Heart left ventricle (tissue), 16 donors: ENCODE results near the gene CCR2. TPM values are rescaled to one million over a fixed set of nuclear protein-coding genes. Genes with fewer than 3 reads are reported as not detected.

ENCODE experiments used
- ATAC-seq, 4 donors: fragments of 200-7000 bp; cut with Tn5 transposase; one replicate each; pipeline ENCODE4 v1.9.1; 2020 to 2022; ENCODE audit warnings: moderate library complexity in 4 of 4, mild to moderate bottlenecking in 3 of 4, moderate number of reproducible peaks in 1 of 4
- DNase-seq, 5 donors: peaks; one replicate each; pipeline ENCODE4 v3.0.0-alpha.2; 2020
- H3K27ac ChIP-seq, 12 donors: fragments of 200-600 bp; sonication (generic) in 4 of 12; one replicate each; pipeline versions ENCODE4 v1.5.0 to v1.8.0; 2016 to 2022; ENCODE audit warnings: mild to moderate bottlenecking in 2 of 12
- H3K27me3 ChIP-seq, 9 donors: fragments of 200-600 bp; sonication (generic) in 2 of 9; one replicate each; pipeline versions ENCODE4 v1.5.1 to v1.8.0; 2016 to 2022; ENCODE audit warnings: mild to moderate bottlenecking in 3 of 9
- H3K36me3 ChIP-seq, 9 donors: fragments of 200-600 bp; sonication (generic) in 2 of 9; one replicate each; pipeline versions ENCODE4 v1.5.0 to v1.8.0; 2018 to 2022; ENCODE audit warnings: mild to moderate bottlenecking in 2 of 9
- H3K4me1 ChIP-seq, 12 donors: fragments of 200-600 bp; sonication (generic) in 4 of 12; one replicate each; pipeline versions ENCODE4 v1.5.0 to v1.8.0; 2016 to 2022; ENCODE audit warnings: mild to moderate bottlenecking in 3 of 12
- H3K4me3 ChIP-seq, 12 donors: fragments of 200-600 bp; sonication (generic) in 4 of 12; one replicate each; pipeline versions ENCODE4 v1.5.0 to v1.8.0; 2017 to 2022; ENCODE audit warnings: mild to moderate bottlenecking in 9 of 12, moderate library complexity in 4 of 12
- H3K9me3 ChIP-seq, 12 donors: fragments of 200-600 bp; sonication (generic) in 4 of 12; one replicate each; pipeline versions ENCODE4 v1.5.0 to v1.8.0; 2016 to 2022; ENCODE audit warnings: mild to moderate bottlenecking in 1 of 12
- POLR2A ChIP-seq, 2 donors: fragments of 450-650 bp; IDR thresholded peaks; one replicate each; pipeline ENCODE4 v1.6.1; 2017; ENCODE audit warnings: antibody characterized with exemption in 2 of 2, mild to moderate bottlenecking in 2 of 2, moderate library complexity in 2 of 2
- WGBS, 4 donors: extraction: QIAGEN DNeasy Blood & Tissue Kit in 2 of 4; methylation state at CpG; one replicate each; pipeline versions ENCODE4 v1.1.5 to v1.1.7; 2013 to 2018; 5-methylcytosine and 5-hydroxymethylcytosine counted together
- intact Hi-C, 10 donors: fragments of 100-400 bp; cut with DNase I; formaldehyde crosslinking; loops; one replicate each; pipeline versions ENCODE4 v1.11.1 to v1.14.2; 2022
- polyA plus RNA-seq, 2 donors: library from polyadenylated mRNA; stranded (reverse); fragments of 200-250 nt; gene quantifications; one replicate each; pipeline ENCODE4 v1.2.3, GENCODE V29; 2013
- total RNA-seq, 9 donors: library from RNA; depleted of rRNA in 2 of 9; stranded (reverse); fragments of >200 nt in 2 of 9; fragmentation: NEBNext Ultra II Directional in 3 of 9; extraction: Animal tissue kit (Norgen Biotek cat#: 25700) in 3 of 9; gene quantifications; one replicate each; pipeline versions ENCODE4 v1.1.0 to v1.2.4, GENCODE V29; 2016 to 2023
- TF ChIP-seq, protein P1 (sequence below), 12 donors: fragments of 200-600 bp; sonication (generic) in 4 of 12; IDR thresholded peaks; one replicate each; pipeline versions ENCODE4 v1.5.0 to v1.8.0; 2018 to 2022; ENCODE audit warnings: antibody characterized with exemption in 12 of 12, mild to moderate bottlenecking in 5 of 12
- donor health status: ischemic (EF 13 %, LVEDD 7.1; RV severe dilation, severe dysfunction).
- donor health status: healthy with polysubstance abuse.
- donor health status: DM: no; HTN: yes; CAD: no.
- donor health status: DM: no; HTN: no; CAD: no.
- donor health status: ischemic (EF 25% LVEDD 6.9; RV normal size, moderate dysfunction).
- donor health status: ischemic (EF 25% LVEDD 5.7; RV mildly dilated, moderate dysfunction).
- donor health status: healthy.
- donor health status: DM: yes; HTN: yes; CAD: no.
- donor health status: ischemic (EF 35%, LVEDD 5.7; RV mildly dilated, moderate dysfunction).
- donor health status: nonischemic (EF 11% LVEDD 7.7; RV severe dilation, severe dysfunction).
- donor health status: DM: yes; HTN: yes; CAD: no.
- donor health status: PGD.
- donor health status: ischemic (EF 29% LVEDD 5.4; RV normal size, mild dysfunction).
- donor health status: nonischemic (EF 23%, LVEDD 6.1; RV moderate dilation, normal function).

Gene CCR2
- total and polyA plus RNA-seq, 11 donors, result 0.23 to 10.5 (median 0.93) TPM

DNA sequence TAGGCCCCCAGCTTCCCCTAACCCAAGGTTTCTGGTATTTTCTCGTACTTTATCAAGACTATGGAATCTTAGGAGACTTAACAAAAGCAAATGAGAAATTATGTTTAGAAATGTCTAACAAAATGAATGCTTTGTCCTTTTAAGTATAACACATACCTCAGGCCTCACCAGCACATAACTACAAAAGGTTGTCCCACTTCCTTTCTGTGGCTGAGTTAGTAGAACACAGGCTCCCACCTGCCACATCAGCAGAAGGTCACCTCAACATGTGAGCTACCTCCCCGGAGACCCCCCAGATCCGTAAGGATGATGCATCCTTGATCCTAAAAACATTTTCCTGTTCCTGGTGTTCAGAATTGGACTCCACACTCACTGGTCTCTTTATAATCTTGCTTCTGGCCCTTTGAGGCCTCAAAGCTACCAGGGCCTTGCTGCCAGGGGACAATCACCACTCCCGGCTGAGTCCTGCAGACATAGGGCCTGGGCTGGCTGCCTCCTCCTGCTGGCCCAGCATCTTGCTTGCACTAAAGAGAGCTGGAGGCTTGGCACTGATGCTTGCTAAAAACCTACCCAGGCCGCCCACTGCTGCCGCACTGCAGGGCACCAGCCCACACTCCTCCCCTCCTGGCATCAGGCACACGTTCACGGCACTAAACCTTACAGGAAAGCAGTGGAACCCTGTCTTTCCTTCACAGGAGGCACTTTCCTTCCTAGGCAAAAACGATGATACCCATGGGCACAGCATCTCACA, 56.0 kb downstream of the CCR2 start:
- TF ChIP-seq, protein P1, sequence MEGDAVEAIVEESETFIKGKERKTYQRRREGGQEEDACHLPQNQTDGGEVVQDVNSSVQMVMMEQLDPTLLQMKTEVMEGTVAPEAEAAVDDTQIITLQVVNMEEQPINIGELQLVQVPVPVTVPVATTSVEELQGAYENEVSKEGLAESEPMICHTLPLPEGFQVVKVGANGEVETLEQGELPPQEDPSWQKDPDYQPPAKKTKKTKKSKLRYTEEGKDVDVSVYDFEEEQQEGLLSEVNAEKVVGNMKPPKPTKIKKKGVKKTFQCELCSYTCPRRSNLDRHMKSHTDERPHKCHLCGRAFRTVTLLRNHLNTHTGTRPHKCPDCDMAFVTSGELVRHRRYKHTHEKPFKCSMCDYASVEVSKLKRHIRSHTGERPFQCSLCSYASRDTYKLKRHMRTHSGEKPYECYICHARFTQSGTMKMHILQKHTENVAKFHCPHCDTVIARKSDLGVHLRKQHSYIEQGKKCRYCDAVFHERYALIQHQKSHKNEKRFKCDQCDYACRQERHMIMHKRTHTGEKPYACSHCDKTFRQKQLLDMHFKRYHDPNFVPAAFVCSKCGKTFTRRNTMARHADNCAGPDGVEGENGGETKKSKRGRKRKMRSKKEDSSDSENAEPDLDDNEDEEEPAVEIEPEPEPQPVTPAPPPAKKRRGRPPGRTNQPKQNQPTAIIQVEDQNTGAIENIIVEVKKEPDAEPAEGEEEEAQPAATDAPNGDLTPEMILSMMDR (IDR thresholded peaks at IDR 0.05), result no peak
- TF ChIP-seq POLR2A (IDR thresholded peaks at IDR 0.05), result no peak
- DNase-seq (peak in 1 of 5 donors; percentile 50), ATAC-seq (peak in 1 of 4 donors; percentile 43)
- WGBS, 4 donors, result 66 to 86% (median 83%) methylated on average over 9 of the region's 9 CpGs
- intact Hi-C loops, result no loop called here
- Histone ChIP-seq H3K27me3 (no peaks in the 10 kb centered on the region), H3K27ac (no peak overlapping the region), H3K9me3 (no peaks in the 10 kb centered on the region), H3K36me3 (peaks cover 0 to 7% (median 0%) of the 10 kb centered on the region in 9 donors), H3K4me3 (no peak overlapping the region), H3K4me1 (peaks cover 0 to 87% (median 45%) of the 10 kb centered on the region in 12 donors)

Other genes with a start within 250 kb of the CCR2 start
- gene CCR1, start 145.8 kb upstream of the CCR2 start, total RNA-seq, result 10 to 100 TPM in 2 of 9 donors, 1 to 10 TPM in 7; 1.2 to 52.6 (median 2.4) TPM
- gene CCR1, start 145.8 kb upstream of the CCR2 start, polyA plus RNA-seq, result 1 to 10 TPM in 1 of 2 donors, under 1 TPM in 1; 0.61 to 1.6 TPM
- gene CCR3, start 111.7 kb upstream of the CCR2 start, total RNA-seq, result under 1 TPM in 2 of 9 donors, not detected in 7; 0.20 to 0.27 TPM
- not detected for gene CCR3, start 111.7 kb upstream of the CCR2 start, polyA plus RNA-seq
- gene CCR5, start 16.8 kb downstream of the CCR2 start, total RNA-seq, result 10 to 100 TPM in 1 of 9 donors, 1 to 10 TPM in 1, under 1 TPM in 7; 0.13 to 12.7 (median 0.46) TPM
- gene CCR5, start 16.8 kb downstream of the CCR2 start, polyA plus RNA-seq, result under 1 TPM; 0.27 to 0.40 TPM
- 1 to 10 TPM in 8 of 9 donors, under 1 TPM in 1; 0.70 to 8.1 (median 1.7) TPM for gene CCRL2, start 53.1 kb downstream of the CCR2 start, total RNA-seq
- gene CCRL2, start 53.1 kb downstream of the CCR2 start, polyA plus RNA-seq, result 1 to 10 TPM; 1.1 to 1.9 TPM
- gene LTF, start 110.8 kb downstream of the CCR2 start, total RNA-seq, result 10 to 100 TPM in 1 of 9 donors, 1 to 10 TPM in 8; 2.5 to 10.6 (median 3.1) TPM
- 1 to 10 TPM; 1.6 to 3.0 TPM for gene LTF, start 110.8 kb downstream of the CCR2 start, polyA plus RNA-seq
- gene RTP3, start 143.9 kb downstream of the CCR2 start, total RNA-seq, result not detected
- gene RTP3, start 143.9 kb downstream of the CCR2 start, polyA plus RNA-seq, result not detected
- gene LRRC2, start 212.2 kb downstream of the CCR2 start, total RNA-seq, result 100 to 1,000 TPM in 4 of 9 donors, 10 to 100 TPM in 5; 74.4 to 147 (median 97.3) TPM
- 10 to 100 TPM; 20.7 to 54.6 TPM for gene LRRC2, start 212.2 kb downstream of the CCR2 start, polyA plus RNA-seq